Myocyte (in vitro differentiated cells): ENCODE measurements around the gene MACROD2. TPM values are rescaled to one million over a fixed set of nuclear protein-coding genes. Genes with fewer than 3 reads are reported as not detected.

ENCODE experiments used
- DNase-seq: peaks from one replicate; pipeline ENCODE4 v3.0.0-alpha.2; 2012; ENCODE audit warnings: low read depth
- total RNA-seq: library from RNA; depleted of rRNA; stranded (reverse); fragments of >200 nt; gene quantifications from 2 replicates; pipeline ENCODE4 v1.2.3, GENCODE V29; 2014

Gene MACROD2
- total RNA-seq, 1 donor from 2014 or later = 5.3 TPM

- no peak for DNase-seq
These were observed 1549.4 kb downstream of the MACROD2 start for GRCh38 chr20:15544742-15545141.

DNA sequence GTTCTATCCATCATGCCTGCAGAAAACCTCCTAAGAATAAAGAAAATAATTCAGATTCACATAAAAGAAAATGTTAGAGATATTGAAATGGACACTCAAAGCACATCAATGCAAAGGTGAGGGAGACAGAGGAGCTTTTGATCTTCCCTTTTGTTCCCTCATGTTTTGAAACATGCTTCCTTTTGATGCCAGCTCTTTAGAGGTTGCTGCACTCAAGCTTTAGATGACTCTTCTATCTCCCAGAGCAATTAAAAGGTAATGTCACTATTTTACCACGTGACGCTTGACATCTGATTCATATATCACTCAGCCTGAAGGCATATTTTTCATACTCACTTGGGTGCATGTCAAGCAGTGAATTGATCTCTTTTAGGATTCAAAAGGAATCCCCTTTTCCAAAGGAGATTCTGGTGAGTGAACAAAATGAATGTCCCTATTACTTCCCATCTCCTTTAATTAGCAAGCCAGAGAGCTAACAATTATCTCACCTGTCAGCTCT, 1551.3 kb downstream of the MACROD2 start:
- no peak for DNase-seq

- DNase-seq = no peak
These were observed 1551.8 kb downstream of the MACROD2 start for GRCh38 chr20:15547119-15547518.

DNA sequence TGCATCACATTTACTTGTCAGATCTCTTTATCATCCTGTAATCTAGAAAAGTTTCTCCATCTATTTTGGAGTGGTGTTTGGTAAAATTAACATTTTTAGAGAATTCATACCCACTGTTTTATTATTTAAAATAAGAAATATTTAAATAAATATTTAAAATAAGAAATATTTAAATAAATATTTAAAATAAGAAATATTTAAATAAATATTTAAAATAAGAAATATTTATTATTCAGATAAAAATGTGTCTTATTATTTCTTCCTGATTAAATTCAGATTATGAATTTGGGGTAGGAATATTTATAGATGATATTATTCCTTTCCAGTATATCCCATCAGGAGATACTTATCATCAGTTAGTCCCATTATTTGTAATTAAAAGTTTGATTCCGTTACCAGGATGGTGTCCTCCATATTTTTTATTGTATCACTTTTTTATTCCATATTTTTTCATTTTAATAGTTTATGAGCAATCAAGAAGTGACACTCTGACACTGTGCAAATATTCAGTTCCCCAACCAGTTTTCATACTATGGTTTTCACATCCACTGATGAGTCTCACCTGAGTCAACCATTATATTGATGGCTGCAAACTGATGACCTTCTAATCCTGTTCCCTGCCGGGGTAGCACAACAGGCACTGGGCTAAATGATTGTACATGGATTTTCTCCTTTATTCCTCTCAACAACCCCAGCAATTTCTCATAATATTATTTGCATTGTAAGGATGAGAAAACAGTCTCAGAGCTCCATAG, 1555.0 kb downstream of the MACROD2 start:
- DNase-seq = no peak

- no peak for DNase-seq
These were observed 1560.6 kb downstream of the MACROD2 start for GRCh38 chr20:15555913-15556312.

DNA sequence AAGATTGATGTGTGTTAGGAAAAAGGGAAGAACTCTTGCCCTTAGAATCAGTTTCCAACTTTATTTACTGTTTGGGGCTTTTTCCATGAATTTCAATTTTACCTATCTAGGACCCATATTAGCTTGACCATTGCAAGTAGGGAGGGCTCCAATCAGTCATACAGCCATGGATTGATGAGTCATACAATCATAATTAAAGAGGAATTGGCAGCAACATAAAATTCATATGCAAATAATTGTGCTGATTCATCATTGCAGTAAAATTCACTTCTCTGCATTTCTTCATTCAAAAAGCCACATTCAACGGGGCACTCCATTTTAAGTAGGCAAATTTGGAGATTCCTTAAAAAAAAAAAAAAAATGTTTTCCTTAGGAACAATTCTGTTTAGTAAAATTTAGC, 1561.6 kb downstream of the MACROD2 start:
- DNase-seq = no peak

GRCh38 chr20:15561070-15561569, 1565.8 kb downstream of the MACROD2 start:
- DNase-seq = no peak

DNA sequence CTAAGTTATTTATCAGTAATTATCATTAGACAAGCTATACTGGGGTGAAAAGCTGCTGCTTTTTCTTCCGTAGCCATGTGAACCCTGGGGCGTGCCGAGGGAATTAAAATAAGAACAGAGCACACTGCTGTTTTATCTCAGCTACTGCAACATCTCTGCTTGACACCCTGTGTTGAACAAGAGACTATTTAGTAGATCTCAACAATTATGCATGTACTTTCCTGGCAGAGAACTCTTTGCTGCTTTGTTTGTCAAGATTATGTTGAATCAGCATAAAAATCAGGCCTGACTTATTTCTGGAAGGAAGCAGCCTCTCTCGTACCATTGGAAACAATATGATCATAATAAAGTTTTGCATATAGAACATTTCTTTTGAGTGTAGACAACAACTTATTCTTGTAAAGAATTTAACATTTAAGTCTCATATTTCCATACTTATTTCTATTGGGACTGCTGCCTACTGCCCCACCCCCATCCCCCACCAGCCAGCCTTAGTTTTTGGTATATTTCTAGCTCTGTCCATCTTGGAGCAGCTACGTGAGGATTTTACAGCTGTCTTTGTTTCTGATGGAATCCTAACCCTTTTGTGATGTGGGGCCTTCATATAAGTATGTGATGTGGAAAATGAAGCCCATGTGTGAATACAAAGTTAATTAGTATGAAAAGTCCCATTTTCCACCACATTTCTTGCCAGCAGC, 1566.5 kb downstream of the MACROD2 start:
- DNase-seq = no peak

GRCh38 chr20:15563836-15564235, 1568.5 kb downstream of the MACROD2 start:
- no peak for DNase-seq

GRCh38 chr20:15564981-15565380, 1569.7 kb downstream of the MACROD2 start:
- DNase-seq = no peak

- DNase-seq = no peak
These were observed 1570.5 kb downstream of the MACROD2 start for GRCh38 chr20:15565786-15566185.

GRCh38 chr20:15567219-15567618, 1571.9 kb downstream of the MACROD2 start:
- DNase-seq = no peak

DNA sequence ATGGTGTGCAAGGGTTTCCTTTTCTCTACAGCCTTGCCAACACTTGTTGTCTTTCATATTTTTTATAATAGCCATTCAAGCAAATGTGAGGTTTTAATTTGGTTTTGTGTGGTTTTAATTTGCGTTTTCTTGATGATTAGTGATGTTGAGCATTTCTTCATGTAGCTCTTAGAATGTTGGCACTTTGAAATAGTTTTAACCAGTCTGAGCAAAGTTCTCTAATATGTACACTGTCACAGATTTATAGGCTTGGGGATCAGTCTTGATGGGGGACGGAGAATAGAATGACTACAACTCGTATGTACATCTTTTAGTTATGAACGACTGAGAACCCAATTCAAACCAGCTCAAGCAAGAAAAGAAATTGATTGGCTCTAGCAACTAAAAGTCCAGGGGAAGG, 1574.8 kb downstream of the MACROD2 start:
- DNase-seq = no peak

- no peak for DNase-seq
These were observed 1575.7 kb downstream of the MACROD2 start for GRCh38 chr20:15571056-15571455.

DNA sequence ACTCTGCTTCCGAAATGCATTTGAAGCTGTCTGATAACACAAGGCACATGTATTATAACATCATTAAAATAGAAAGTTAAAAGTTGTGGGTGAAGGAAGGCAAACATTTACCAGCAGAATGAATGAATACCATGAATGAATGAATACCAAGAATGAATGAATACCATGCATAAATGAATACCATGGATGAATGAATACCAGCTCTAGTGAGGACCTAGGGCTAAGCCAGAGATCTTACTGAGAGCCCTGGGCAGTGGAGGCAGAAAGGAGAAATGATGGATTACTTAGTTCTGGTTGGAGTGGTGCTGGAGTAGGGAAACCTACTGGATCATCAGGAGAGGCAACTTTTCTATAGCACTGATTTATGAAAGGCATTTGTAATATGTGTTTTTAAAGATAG, 1579.9 kb downstream of the MACROD2 start:
- DNase-seq = no peak

- peak; percentile 5 for DNase-seq
These were observed 1581.1 kb downstream of the MACROD2 start for GRCh38 chr20:15576411-15576810.

- DNase-seq = no peak
These were observed 1582.8 kb downstream of the MACROD2 start for GRCh38 chr20:15578113-15578512.

DNA sequence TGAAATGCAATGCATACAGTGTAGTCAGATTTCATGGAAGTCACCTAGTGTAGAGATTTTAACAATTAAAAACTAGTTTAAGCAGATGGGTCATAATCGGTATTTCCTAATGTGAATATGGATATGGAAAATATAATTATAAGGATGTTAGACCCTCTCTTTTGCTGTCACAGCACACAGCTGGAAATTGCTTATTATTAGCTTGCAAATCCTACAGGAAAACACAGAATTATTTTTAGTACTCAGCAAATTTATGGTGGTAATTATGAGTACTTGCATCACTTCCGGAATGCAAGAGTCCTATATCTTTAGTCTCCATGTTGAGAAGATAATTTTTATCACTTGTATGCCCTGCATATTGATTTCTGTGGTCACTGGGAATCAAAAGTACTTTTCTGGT, 1584.4 kb downstream of the MACROD2 start:
- DNase-seq = no peak

DNA sequence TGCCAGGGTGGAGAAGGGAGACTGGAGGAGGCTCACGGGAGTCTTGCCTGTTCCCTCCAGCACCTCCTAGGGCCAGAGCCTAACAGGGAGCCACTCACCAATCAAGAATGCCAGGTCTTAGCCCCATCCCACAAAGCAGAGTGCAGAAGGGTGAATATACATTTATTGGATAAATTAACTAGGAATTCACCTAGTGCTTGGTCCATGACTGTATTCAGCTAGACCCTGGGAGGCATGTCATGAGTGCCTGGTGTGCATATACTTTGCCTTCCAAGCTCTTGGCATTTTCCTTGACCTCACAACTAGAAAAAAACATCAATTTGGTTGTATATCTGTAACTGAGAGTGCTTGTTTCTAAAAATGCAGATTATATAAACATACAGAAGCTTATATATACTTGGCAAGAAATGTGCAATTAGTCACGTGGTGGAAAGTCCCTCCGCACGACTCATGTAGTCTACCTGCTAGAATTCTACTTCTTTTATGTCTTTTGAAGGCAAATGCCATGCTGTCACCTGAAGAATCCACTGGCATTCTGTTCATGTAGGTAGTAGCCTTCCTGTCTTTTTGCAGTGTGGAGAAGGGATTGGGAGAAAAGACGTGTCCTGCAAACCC, 1586.9 kb downstream of the MACROD2 start:
- DNase-seq = no peak

GRCh38 chr20:15584507-15584906, 1589.2 kb downstream of the MACROD2 start:
- DNase-seq = no peak

GRCh38 chr20:15593081-15593480, 1597.8 kb downstream of the MACROD2 start:
- no peak for DNase-seq

DNA sequence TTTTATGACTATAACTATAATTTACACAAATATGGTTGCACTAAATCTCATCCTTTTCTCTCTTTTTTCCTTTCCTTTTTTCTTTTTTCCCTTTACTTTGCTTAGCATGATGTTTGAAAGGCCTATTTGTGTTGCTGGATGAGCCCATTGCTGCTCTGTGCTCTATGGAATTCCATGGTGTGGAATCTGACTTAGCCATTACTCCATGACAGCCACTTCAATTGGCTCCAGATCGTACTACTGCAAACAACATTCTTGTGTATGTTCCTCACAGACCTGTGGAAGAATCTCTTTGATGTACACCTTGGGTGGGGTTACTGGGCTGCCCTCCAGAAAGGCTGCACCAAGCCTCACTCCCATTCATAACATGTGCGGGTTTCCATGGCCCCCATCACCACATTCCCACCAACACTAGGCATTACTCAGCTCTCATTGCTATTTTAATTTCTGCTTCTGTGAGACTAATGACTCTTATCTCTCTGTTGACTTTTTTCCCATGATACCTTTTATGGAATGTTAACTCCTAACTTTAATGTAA, 1598.9 kb downstream of the MACROD2 start:
- no peak for DNase-seq
